ENCODE measurements around the gene SLC15A3. TPM values are rescaled to one million over a fixed set of nuclear protein-coding genes. Genes with fewer than 3 reads are reported as not detected.

Gene SLC15A3
- total RNA-seq, 4 donors from 2014 or later, result 6.3 to 16.5 (median 8.9) TPM

DNA sequence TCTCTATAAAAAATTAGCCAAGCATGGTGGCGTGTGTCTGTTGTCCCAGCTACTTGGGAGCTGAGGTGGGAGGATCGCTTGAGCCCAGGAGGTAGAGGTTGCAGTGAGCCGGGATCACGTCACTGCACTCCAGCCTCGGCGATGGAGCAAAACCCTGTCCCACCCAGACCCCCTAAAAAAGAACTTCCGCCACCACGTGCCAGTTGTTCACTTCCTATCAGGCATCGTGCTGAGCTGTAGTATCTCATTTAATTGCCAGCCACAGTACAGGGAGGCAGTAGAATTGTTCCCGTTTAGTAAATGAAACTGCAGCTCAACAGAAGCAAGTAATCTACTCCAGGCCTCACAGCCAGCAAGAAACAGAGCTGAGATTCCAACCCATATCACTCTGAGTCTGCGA is 30.7 kb downstream of the SLC15A3 start:
- Histone ChIP-seq H3K4me1 (peaks cover 17 to 29% of the 10 kb centered on the region in 2 donors), H3K4me3 (replicated peaks in 1 of 3) (no peak overlapping the region), H3K9me3 (no peaks in the 10 kb centered on the region), H3K36me3 (peaks cover 30 to 36% of the 10 kb centered on the region in 2 donors), H3K27ac (no peak overlapping the region), H3K27me3 (peaks cover 5% of the 10 kb centered on the region)
- intact Hi-C loops (cut with DNase I), result no loop called here
- no peak for TF ChIP-seq POLR2A (IDR thresholded peaks at IDR 0.05)
- TF ChIP-seq, protein P1, sequence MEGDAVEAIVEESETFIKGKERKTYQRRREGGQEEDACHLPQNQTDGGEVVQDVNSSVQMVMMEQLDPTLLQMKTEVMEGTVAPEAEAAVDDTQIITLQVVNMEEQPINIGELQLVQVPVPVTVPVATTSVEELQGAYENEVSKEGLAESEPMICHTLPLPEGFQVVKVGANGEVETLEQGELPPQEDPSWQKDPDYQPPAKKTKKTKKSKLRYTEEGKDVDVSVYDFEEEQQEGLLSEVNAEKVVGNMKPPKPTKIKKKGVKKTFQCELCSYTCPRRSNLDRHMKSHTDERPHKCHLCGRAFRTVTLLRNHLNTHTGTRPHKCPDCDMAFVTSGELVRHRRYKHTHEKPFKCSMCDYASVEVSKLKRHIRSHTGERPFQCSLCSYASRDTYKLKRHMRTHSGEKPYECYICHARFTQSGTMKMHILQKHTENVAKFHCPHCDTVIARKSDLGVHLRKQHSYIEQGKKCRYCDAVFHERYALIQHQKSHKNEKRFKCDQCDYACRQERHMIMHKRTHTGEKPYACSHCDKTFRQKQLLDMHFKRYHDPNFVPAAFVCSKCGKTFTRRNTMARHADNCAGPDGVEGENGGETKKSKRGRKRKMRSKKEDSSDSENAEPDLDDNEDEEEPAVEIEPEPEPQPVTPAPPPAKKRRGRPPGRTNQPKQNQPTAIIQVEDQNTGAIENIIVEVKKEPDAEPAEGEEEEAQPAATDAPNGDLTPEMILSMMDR (IDR thresholded peaks at IDR 0.05), result no peak
- DNase-seq, result no peak
- WGBS, 2 donors, result 92 to 95% methylated on average over 11 of the region's 11 CpGs

DNA sequence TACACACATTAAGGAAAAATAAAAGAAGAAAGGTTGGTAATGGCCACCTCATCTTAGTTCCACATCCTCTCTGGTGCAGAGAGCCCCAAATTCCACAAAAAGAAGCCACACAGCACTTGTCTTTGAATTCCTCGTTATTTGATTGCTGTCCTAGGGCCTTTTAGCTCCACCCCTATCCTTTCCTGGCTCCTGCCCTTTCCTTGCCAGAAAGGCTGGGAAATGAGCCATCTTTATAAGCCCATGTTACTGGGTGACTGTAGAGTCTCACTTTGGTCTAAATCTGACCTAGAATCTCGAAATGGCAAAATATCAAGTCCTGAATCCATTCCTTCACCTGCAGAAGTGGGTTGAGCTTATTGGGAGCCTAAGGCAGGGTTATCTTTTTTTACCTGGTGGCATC is 32.0 kb downstream of the SLC15A3 start:
- Histone ChIP-seq H3K4me1 (peaks cover 25 to 36% of the 10 kb centered on the region in 2 donors), H3K27me3 (peaks cover 5% of the 10 kb centered on the region), H3K27ac (no peak overlapping the region), H3K36me3 (peaks cover 30 to 36% of the 10 kb centered on the region in 2 donors), H3K4me3 (replicated peaks in 1 of 3) (no peak overlapping the region), H3K9me3 (no peaks in the 10 kb centered on the region)
- no peak for DNase-seq
- TF ChIP-seq POLR2A (IDR thresholded peaks at IDR 0.05), result no peak
- TF ChIP-seq, protein P1 (IDR thresholded peaks at IDR 0.05), result no peak
- WGBS, 2 donors, result 60 to 76% methylated on average over 2 of the region's 2 CpGs
- intact Hi-C loops (cut with DNase I), result loop anchor here (10.0 kb wide), 1 partner anchor 245 kb away; the partner anchor contains the start of gene VPS37C

DNA sequence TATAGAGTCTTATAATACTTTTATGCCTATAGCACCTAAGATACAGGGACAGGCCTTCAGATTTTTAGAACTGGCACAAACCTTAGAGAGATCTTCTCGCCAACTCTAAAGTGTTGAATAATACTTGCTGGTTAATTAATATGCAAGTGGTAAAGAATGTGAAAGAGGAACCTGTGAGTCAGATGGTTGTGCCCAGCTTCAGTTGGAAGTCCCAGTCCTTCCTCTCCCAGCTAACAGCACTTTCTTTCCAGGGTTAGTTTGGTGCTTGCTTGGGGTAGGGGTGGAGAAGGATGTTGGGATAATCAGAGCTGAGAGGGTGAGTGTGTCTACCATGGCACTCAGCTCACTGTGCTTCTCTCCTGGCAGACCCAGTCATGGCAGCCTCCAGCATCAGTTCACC is 32.7 kb downstream of the SLC15A3 start:
- no peak for TF ChIP-seq POLR2A (IDR thresholded peaks at IDR 0.05)
- TF ChIP-seq, protein P1 (IDR thresholded peaks at IDR 0.05), result no peak
- DNase-seq, result no peak
- intact Hi-C loops (cut with DNase I), result loop anchor here (10.0 kb wide), 1 partner anchor 245 kb away; the partner anchor contains the start of gene VPS37C
- no peak overlapping the region for H3K27ac ChIP-seq
- H3K36me3 ChIP-seq, result peaks cover 30 to 36% of the 10 kb centered on the region in 2 donors
- no peak overlapping the region for H3K4me3 ChIP-seq (replicated peaks in 1 of 3)
- peaks cover 20 to 30% of the 10 kb centered on the region in 2 donors for H3K4me1 ChIP-seq
- WGBS, 2 donors, result 90 to 93% methylated on average over 1 of the region's 1 CpG
- H3K27me3 ChIP-seq, result no peaks in the 10 kb centered on the region
- H3K9me3 ChIP-seq, result no peaks in the 10 kb centered on the region

DNA sequence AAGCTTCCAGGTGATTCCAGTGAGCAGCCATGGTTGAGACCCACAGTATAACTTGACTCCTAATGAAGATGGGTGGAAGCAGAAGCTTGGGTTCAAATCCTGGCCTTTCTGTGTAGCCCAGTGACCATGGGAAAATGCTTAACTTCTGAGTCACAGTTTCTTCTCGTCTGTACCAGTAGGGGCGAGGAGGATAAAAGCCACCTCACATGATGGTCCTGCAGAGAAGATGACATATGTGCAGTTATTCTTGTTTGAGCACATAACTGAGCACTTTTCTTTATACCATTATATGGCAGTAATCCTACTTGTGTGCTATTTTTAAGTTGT is 33.1 kb downstream of the SLC15A3 start:
- intact Hi-C loops (cut with DNase I), result loop anchor here (10.0 kb wide), 1 partner anchor 246 kb away; the partner anchor contains the start of gene VPS37C
- H3K27me3 ChIP-seq, result no peaks in the 10 kb centered on the region
- H3K27ac ChIP-seq, result no peak overlapping the region
- H3K9me3 ChIP-seq, result no peaks in the 10 kb centered on the region
- peaks cover 18 to 26% of the 10 kb centered on the region in 2 donors for H3K4me1 ChIP-seq
- TF ChIP-seq, protein P1 (IDR thresholded peaks at IDR 0.05), result no peak
- no peak for TF ChIP-seq POLR2A (IDR thresholded peaks at IDR 0.05)
- H3K4me3 ChIP-seq (replicated peaks in 1 of 3), result no peak overlapping the region
- 67 to 77% methylated on average over 2 of the region's 2 CpGs for WGBS, 2 donors
- no peak for DNase-seq
- H3K36me3 ChIP-seq, result peaks cover 30 to 36% of the 10 kb centered on the region in 2 donors

DNA sequence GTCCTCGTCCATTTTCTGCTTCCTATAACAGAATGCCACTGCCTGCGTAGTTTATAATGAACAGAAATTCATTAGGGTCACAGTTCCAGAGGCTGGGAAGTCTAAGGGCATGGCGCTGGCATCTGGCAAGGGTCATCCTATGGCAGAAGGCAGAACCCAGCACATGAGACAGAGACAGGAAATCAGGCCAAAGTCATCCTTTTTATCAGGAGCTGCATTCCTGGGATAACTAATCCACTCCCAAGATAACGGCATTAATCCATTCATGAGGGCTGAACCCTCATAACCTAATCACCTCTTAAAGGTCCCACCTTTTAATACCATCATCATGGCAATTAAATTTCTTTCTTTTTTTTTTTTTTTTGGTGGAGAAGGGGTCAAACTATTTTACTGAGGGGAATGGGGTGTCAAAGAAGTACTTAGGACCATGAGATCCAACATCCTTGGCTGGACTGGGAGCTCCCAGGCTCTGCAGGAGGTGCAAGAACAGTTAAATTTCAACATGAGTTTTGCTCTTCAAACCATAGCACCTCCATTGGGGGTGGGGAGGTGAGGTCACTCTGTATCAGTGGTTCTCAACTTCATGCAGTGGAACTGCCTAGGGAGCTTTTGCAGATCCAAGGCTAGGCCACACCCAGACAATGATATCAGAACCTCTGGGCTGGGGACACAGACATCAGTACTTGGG is 33.6 kb downstream of the SLC15A3 start:
- peaks cover 15 to 25% of the 10 kb centered on the region in 2 donors for H3K4me1 ChIP-seq
- no peaks in the 10 kb centered on the region for H3K9me3 ChIP-seq
- H3K4me3 ChIP-seq (replicated peaks in 1 of 3), result no peak overlapping the region
- TF ChIP-seq, protein P1 (IDR thresholded peaks at IDR 0.05), result no peak
- no peak for DNase-seq
- H3K36me3 ChIP-seq, result peaks cover 30 to 36% of the 10 kb centered on the region in 2 donors
- H3K27me3 ChIP-seq, result no peaks in the 10 kb centered on the region
- no peak overlapping the region for H3K27ac ChIP-seq
- WGBS, 2 donors, result 93 to 95% methylated on average over 4 of the region's 4 CpGs
- intact Hi-C loops (cut with DNase I), result loop anchor here (10.0 kb wide), 1 partner anchor 246 kb away; the partner anchor contains the start of gene VPS37C

Data from thyroid gland (tissue), 4 donors.